H9 (cell line): ENCODE measurements around the gene PPP1R13B. TPM values are rescaled to one million over a fixed set of nuclear protein-coding genes. Genes with fewer than 3 reads are reported as not detected.

Experiments
- DNase-seq: peaks from one replicate; pipeline ENCODE4 v3.0.0-alpha.2; 2017
- H2AFZ ChIP-seq: one replicate; pipeline ENCODE4 v1.6.1; 2013; ENCODE audit warnings: mild to moderate bottlenecking, low read length, control low read depth, moderate library complexity
- H2AK5ac ChIP-seq: 2 replicates; pipeline ENCODE4 v1.6.1; 2013; ENCODE audit warnings: low read length, control low read depth, mixed read lengths; ENCODE audit not compliant: insufficient read length
- H2BK120ac ChIP-seq: one replicate; pipeline ENCODE4 v1.6.1; 2013; ENCODE audit warnings: low read depth, mild to moderate bottlenecking, low read length, control low read depth, inconsistent platforms; ENCODE audit not compliant: poor library complexity, severe bottlenecking
- H2BK12ac ChIP-seq: 2 replicates; pipeline ENCODE4 v1.6.1; 2013; ENCODE audit warnings: low read length, control low read depth, mixed read lengths, low read depth; ENCODE audit not compliant: insufficient read length
- H2BK15ac ChIP-seq: 2 replicates; pipeline ENCODE4 v1.6.1; 2013; ENCODE audit warnings: low read depth, low read length, control low read depth
- H2BK20ac ChIP-seq: one replicate; pipeline ENCODE4 v1.6.1; 2013; ENCODE audit warnings: low read depth, mild to moderate bottlenecking, low read length, control low read depth, inconsistent platforms; ENCODE audit not compliant: poor library complexity, severe bottlenecking
- H2BK5ac ChIP-seq: 2 replicates; pipeline ENCODE4 v1.6.1; 2013; ENCODE audit warnings: low read length, control low read depth, mixed read lengths; ENCODE audit not compliant: insufficient read length
- H3K14ac ChIP-seq: 2 replicates; pipeline ENCODE4 v1.6.1; 2013; ENCODE audit warnings: low read length, control low read depth; ENCODE audit not compliant: insufficient read depth
- H3K18ac ChIP-seq: 2 replicates; pipeline ENCODE4 v1.6.1; 2013; ENCODE audit warnings: low read depth, mild to moderate bottlenecking, mixed read lengths, low read length, control low read depth; ENCODE audit not compliant: insufficient read length
- H3K23ac ChIP-seq: 2 replicates; pipeline ENCODE4 v1.6.1; 2013; ENCODE audit warnings: low read length, control low read depth, mixed read lengths, low read depth; ENCODE audit not compliant: insufficient read length
- H3K23me2 ChIP-seq: 2 replicates; pipeline ENCODE4 v1.6.1; 2013; ENCODE audit warnings: low read depth, mild to moderate bottlenecking, mixed read lengths, low read length, control low read depth; ENCODE audit not compliant: insufficient read length, poor library complexity, severe bottlenecking
- H3K27ac ChIP-seq: 2 replicates; pipeline ENCODE4 v1.5.1; 2013; ENCODE audit warnings: low read length, control low read depth, mixed read lengths, low read depth; ENCODE audit not compliant: insufficient read length
- H3K27me3 ChIP-seq: 2 replicates; pipeline ENCODE4 v1.6.1; 2013; ENCODE audit warnings: low read length, control low read depth, inconsistent platforms; ENCODE audit not compliant: insufficient read depth
- H3K4ac ChIP-seq: 2 replicates; pipeline ENCODE4 v1.6.1; 2013; ENCODE audit warnings: low read depth, mild to moderate bottlenecking, control low read depth, inconsistent platforms, low read length, moderate library complexity
- H3K4me1 ChIP-seq: 2 replicates; pipeline ENCODE4 v1.6.1; 2013; ENCODE audit warnings: low read length, control low read depth, inconsistent platforms; ENCODE audit not compliant: insufficient read depth
- H3K4me2 ChIP-seq: 2 replicates; pipeline ENCODE4 v1.6.1; 2013; ENCODE audit warnings: low read length, control low read depth, mixed read lengths; ENCODE audit not compliant: insufficient read length, insufficient read depth
- H3K56ac ChIP-seq: 2 replicates; pipeline ENCODE4 v1.6.1; 2013; ENCODE audit warnings: low read depth, mild to moderate bottlenecking, mixed read lengths, low read length, control low read depth; ENCODE audit not compliant: insufficient read length
- H3K79me1 ChIP-seq: 2 replicates; pipeline ENCODE4 v1.6.1; 2013; ENCODE audit warnings: low read depth, mild to moderate bottlenecking, moderate library complexity, low read length, control low read depth, inconsistent platforms; ENCODE audit not compliant: insufficient read depth, poor library complexity, severe bottlenecking
- H3K79me2 ChIP-seq: 2 replicates; pipeline ENCODE4 v1.6.1; 2013; ENCODE audit warnings: low read length, control low read depth, inconsistent platforms; ENCODE audit not compliant: insufficient read depth
- H3K9ac ChIP-seq: 2 replicates; pipeline ENCODE4 v1.6.1; 2013; ENCODE audit warnings: low read length, control low read depth, mixed read lengths; ENCODE audit not compliant: insufficient read length; ENCODE audit errors: extremely low read depth
- H3K9me3 ChIP-seq: one replicate; pipeline ENCODE4 v1.6.1; 2013; ENCODE audit warnings: low read depth, low read length, inconsistent platforms; ENCODE audit not compliant: control insufficient read depth
- H3T11ph ChIP-seq: one replicate; pipeline ENCODE4 v1.6.1; 2013; ENCODE audit warnings: mild to moderate bottlenecking, low read length, control low read depth, inconsistent platforms
- H4K20me1 ChIP-seq: one replicate; pipeline ENCODE4 v1.6.1; 2013; ENCODE audit not compliant: control insufficient read depth, insufficient read length, insufficient read depth
- H4K5ac ChIP-seq: 2 replicates; pipeline ENCODE4 v1.6.1; 2013; ENCODE audit warnings: low read depth, mild to moderate bottlenecking, mixed read lengths, low read length, control low read depth; ENCODE audit not compliant: insufficient read length
- H4K8ac ChIP-seq: replicated peaks from 2 replicates; pipeline ENCODE4 v1.6.1; 2013; ENCODE audit warnings: low read length, control low read depth, mixed read lengths, low read depth; ENCODE audit not compliant: insufficient read length
- H4K91ac ChIP-seq: 2 replicates; pipeline ENCODE4 v1.6.1; 2013; ENCODE audit warnings: low read depth, mild to moderate bottlenecking, moderate library complexity, mixed read lengths, low read length, control low read depth; ENCODE audit not compliant: insufficient read length
- H3K27ac Mint-ChIP-seq, 3 experiments: 2 replicates in 2 of 3; 3 replicates in 1 of 3; pipeline ENCODE4 v1.8.0; 2020 to 2021; ENCODE audit warnings: mixed read lengths in 3 of 3, mild to moderate bottlenecking in 1 of 3, moderate library complexity in 1 of 3
- H3K27me3 Mint-ChIP-seq: 2 replicates; pipeline ENCODE4 v1.8.0; 2021; ENCODE audit warnings: low read depth, mild to moderate bottlenecking, moderate library complexity, mixed read lengths
- H3K36me3 Mint-ChIP-seq, 3 experiments: 2 replicates in 2 of 3; 3 replicates in 1 of 3; pipeline ENCODE4 v1.8.0; 2020 to 2021; ENCODE audit warnings: low read depth in 3 of 3, mixed read lengths in 3 of 3; ENCODE audit not compliant: insufficient read depth in 1 of 3
- H3K4me1 Mint-ChIP-seq, 2 experiments: 2 replicates each; pipeline ENCODE4 v1.8.0; 2020; ENCODE audit warnings: mixed read lengths in 2 of 2
- H3K4me3 Mint-ChIP-seq, 2 experiments: 2 replicates in 1 of 2; 3 replicates in 1 of 2; pipeline ENCODE4 v1.8.0; 2020 to 2021; ENCODE audit warnings: mild to moderate bottlenecking in 2 of 2, mixed read lengths in 2 of 2, moderate library complexity in 1 of 2
- H3K9me3 Mint-ChIP-seq, 2 experiments: 2 replicates in 1 of 2; 3 replicates in 1 of 2; pipeline ENCODE4 v1.8.0; 2020; ENCODE audit warnings: mild to moderate bottlenecking in 2 of 2, mixed read lengths in 2 of 2, moderate library complexity in 1 of 2
- WGBS: extraction: QIAGEN DNeasy Blood & Tissue Kit; methylation state at CpG from one replicate; pipeline ENCODE4 v1.1.7; 2013; ENCODE audit warnings: missing lambda C conversion rate, low lambda C conversion rate, mixed read lengths; ENCODE audit not compliant: insufficient read length; ENCODE audit errors: extremely low coverage; 5-methylcytosine and 5-hydroxymethylcytosine counted together
- total RNA-seq: library from RNA; stranded (reverse); gene quantifications from 2 replicates; pipeline ENCODE4 v1.2.1, GENCODE V29; 2021
- TF ChIP-seq, protein P1 (sequence below): fragments of 200-600 bp; sonication (generic); conservative IDR thresholded peaks from 3 replicates; pipeline ENCODE4 v1.8.0; 2021; ENCODE audit warnings: antibody characterized with exemption, mild to moderate bottlenecking

The PPP1R13B gene
- total RNA-seq, 1 experiment from 2014 or later = 6.0 TPM

DNA sequence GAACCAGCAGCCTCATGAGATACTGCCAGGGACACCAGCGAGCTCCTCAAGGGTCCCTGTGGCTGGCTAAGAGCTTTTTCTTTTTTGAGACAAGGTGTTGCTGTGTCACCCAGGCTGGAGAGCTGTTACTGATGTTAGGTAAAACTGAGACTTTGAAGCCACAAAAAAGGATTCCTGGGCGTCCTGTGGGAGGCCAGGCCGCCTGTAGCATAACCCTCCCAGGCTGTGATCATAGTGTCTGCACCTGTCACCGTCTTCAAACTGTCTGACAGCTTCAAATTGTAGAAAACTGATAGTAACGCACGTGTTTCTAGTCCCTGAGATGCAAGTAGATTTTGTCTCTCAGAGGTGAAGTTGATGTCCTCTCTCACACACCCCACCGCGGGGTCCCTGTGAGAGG is 127.6 kb downstream of the PPP1R13B start:
- H3K56ac ChIP-seq = no peak overlapping the region
- no peak overlapping the region for H2BK20ac ChIP-seq
- H4K20me1 ChIP-seq = no peaks in the 10 kb centered on the region
- no peak overlapping the region for H3K4me2 ChIP-seq
- H4K8ac ChIP-seq = no peak overlapping the region
- peaks cover 9% of the 10 kb centered on the region for H3K79me1 ChIP-seq
- TF ChIP-seq, protein P1, sequence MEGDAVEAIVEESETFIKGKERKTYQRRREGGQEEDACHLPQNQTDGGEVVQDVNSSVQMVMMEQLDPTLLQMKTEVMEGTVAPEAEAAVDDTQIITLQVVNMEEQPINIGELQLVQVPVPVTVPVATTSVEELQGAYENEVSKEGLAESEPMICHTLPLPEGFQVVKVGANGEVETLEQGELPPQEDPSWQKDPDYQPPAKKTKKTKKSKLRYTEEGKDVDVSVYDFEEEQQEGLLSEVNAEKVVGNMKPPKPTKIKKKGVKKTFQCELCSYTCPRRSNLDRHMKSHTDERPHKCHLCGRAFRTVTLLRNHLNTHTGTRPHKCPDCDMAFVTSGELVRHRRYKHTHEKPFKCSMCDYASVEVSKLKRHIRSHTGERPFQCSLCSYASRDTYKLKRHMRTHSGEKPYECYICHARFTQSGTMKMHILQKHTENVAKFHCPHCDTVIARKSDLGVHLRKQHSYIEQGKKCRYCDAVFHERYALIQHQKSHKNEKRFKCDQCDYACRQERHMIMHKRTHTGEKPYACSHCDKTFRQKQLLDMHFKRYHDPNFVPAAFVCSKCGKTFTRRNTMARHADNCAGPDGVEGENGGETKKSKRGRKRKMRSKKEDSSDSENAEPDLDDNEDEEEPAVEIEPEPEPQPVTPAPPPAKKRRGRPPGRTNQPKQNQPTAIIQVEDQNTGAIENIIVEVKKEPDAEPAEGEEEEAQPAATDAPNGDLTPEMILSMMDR = no peak
- H2BK5ac ChIP-seq = no peak overlapping the region
- H3K23ac ChIP-seq = no peak overlapping the region
- H3T11ph ChIP-seq = no peak overlapping the region
- H3K23me2 ChIP-seq = no peaks in the 10 kb centered on the region
- Mint-ChIP-seq H3K4me3 (no peak overlapping the region), H3K27ac (no peak overlapping the region), H3K9me3 (no peaks in the 10 kb centered on the region), H3K4me1 (peaks cover 13 to 19% of the 10 kb centered on the region in 2 experiments), H3K27me3 (no peaks in the 10 kb centered on the region; the same call in 1 of the 2 replicates), H3K36me3 (peaks cover 4 to 5% (median 5%) of the 10 kb centered on the region in 3 experiments; a peak in 4 of 7 replicates)
- H2BK120ac ChIP-seq = no peak overlapping the region
- no peak overlapping the region for H3K14ac ChIP-seq
- no peaks in the 10 kb centered on the region; the same call in 1 of the 2 replicates for H3K79me2 ChIP-seq
- no peak overlapping the region for H3K9ac ChIP-seq
- no peak overlapping the region for H4K5ac ChIP-seq
- no peak overlapping the region for H2AK5ac ChIP-seq
- no peak overlapping the region for H3K4ac ChIP-seq
- H4K91ac ChIP-seq = no peak overlapping the region
- no peak overlapping the region for H3K27ac ChIP-seq
- no CpG with 5 or more reads among the region's 8 CpGs for WGBS
- H3K4me1 ChIP-seq = no peaks in the 10 kb centered on the region; the same call in 1 of the 2 replicates
- DNase-seq = no peak
- no peaks in the 10 kb centered on the region for H3K9me3 ChIP-seq
- H3K18ac ChIP-seq = no peak overlapping the region
- no peak overlapping the region for H2BK12ac ChIP-seq
- H2BK15ac ChIP-seq = no peak overlapping the region
- no peak overlapping the region for H2AFZ ChIP-seq
- H3K27me3 ChIP-seq = no peaks in the 10 kb centered on the region
